K562 (cell line): ENCODE data around the gene RNASE3. TPM values are rescaled to one million over a fixed set of nuclear protein-coding genes. Genes with fewer than 3 reads are reported as not detected.

Experiments
- polyA plus RNA-seq, 8 experiments: library from polyadenylated mRNA; depleted of rRNA in 4 of 8; stranded (reverse) in 5 of 8; unstranded in 3 of 8; fragments of >200 nt; fragmentation: Nextera tagmentation in 2 of 8; fragmentation: Illumina TruSeq in 1 of 8; extraction: Ambion mirVana in 2 of 8; extraction: Trizol in 1 of 8; gene quantifications; 2 replicates each; pipeline versions ENCODE4 v1.2.1 to v1.2.3, GENCODE V29; 2011 to 2014; ENCODE audit warnings: inconsistent platforms in 1 of 8, missing spikeins in 1 of 8
- total RNA-seq, 7 experiments: library from RNA; depleted of rRNA in 6 of 7; stranded (reverse); fragments of >200 nt in 6 of 7; fragmentation: Illumina TruSeq in 2 of 7; extraction: Trizol in 2 of 7; gene quantifications; 2 replicates each; pipeline versions ENCODE4 v1.2.1 to v1.2.3, GENCODE V29; 2011 to 2021; ENCODE audit warnings: low replicate concordance in 1 of 7
- TF ChIP-seq, protein P1 (sequence below): sonication (generic); formaldehyde crosslinking; IDR thresholded peaks from 2 replicates; pipeline ENCODE4 v1.5.0; 2020; ENCODE audit warnings: missing genetic modification reagents

The RNASE3 gene
- total and polyA plus RNA-seq, 9 of the 15 experiments (the other 6 are each of a cell fraction or from before 2014, with no cell fraction given) = not detected

- TF ChIP-seq, protein P1, sequence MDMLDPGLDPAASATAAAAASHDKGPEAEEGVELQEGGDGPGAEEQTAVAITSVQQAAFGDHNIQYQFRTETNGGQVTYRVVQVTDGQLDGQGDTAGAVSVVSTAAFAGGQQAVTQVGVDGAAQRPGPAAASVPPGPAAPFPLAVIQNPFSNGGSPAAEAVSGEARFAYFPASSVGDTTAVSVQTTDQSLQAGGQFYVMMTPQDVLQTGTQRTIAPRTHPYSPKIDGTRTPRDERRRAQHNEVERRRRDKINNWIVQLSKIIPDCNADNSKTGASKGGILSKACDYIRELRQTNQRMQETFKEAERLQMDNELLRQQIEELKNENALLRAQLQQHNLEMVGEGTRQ = no peak
These were observed 44.3 kb downstream of the RNASE3 start (continued) for GRCh38 chr14:20935303-20935984.

Other genes starting within 250 kb of the RNASE3 start
Only the 7 nearest of the 18 such genes appear.
- not detected in 2 replicates for gene EDDM3B, start 123.0 kb upstream of the RNASE3 start, total RNA-seq (2014; rRNA removed)
- gene EDDM3B, start 123.0 kb upstream of the RNASE3 start, total RNA-seq (2014; rRNA removed; fragmentation: Illumina TruSeq; extraction: Trizol) = not detected in 2 replicates
- not detected in 2 replicates for gene EDDM3B, start 123.0 kb upstream of the RNASE3 start, total RNA-seq (2015; rRNA removed; fragmentation: Illumina TruSeq; extraction: Trizol)
- not detected in 2 replicates for gene EDDM3B, start 123.0 kb upstream of the RNASE3 start, total RNA-seq (2021)
- not detected in 2 replicates for gene EDDM3B, start 123.0 kb upstream of the RNASE3 start, polyA plus RNA-seq (2011; rRNA removed)
- not detected in 2 replicates for gene EDDM3B, start 123.0 kb upstream of the RNASE3 start, polyA plus RNA-seq (2014; fragmentation: Illumina TruSeq; extraction: Trizol)
- gene EDDM3B, start 123.0 kb upstream of the RNASE3 start, polyA plus RNA-seq (2014; fragmentation: Nextera tagmentation; extraction: Ambion mirVana) = not detected
- gene EDDM3B, start 123.0 kb upstream of the RNASE3 start, polyA plus RNA-seq (2014; rRNA removed) = not detected in 2 replicates
- 0.12 and 0.14 TPM in 2 replicates for gene RNASE6, start 110.1 kb upstream of the RNASE3 start, total RNA-seq (2014; rRNA removed)
- gene RNASE6, start 110.1 kb upstream of the RNASE3 start, total RNA-seq (2014; rRNA removed; fragmentation: Illumina TruSeq; extraction: Trizol) = 0.22 and 0.29 TPM in 2 replicates
- 0.54 and 0.87 TPM in 2 replicates for gene RNASE6, start 110.1 kb upstream of the RNASE3 start, total RNA-seq (2015; rRNA removed; fragmentation: Illumina TruSeq; extraction: Trizol)
- gene RNASE6, start 110.1 kb upstream of the RNASE3 start, total RNA-seq (2021) = not detected in 2 replicates
- gene RNASE6, start 110.1 kb upstream of the RNASE3 start, polyA plus RNA-seq (2011; rRNA removed) = 0.38 and 1.2 TPM in 2 replicates
- 0.42 and 0.71 TPM in 2 replicates for gene RNASE6, start 110.1 kb upstream of the RNASE3 start, polyA plus RNA-seq (2014; fragmentation: Illumina TruSeq; extraction: Trizol)
- 1 to 10 TPM in 1 of 2 experiments, under 1 TPM in 1; 0.69 to 1.0 TPM for gene RNASE6, start 110.1 kb upstream of the RNASE3 start, polyA plus RNA-seq (2014; fragmentation: Nextera tagmentation; extraction: Ambion mirVana)
- not detected in 2 replicates for gene RNASE6, start 110.1 kb upstream of the RNASE3 start, polyA plus RNA-seq (2014; rRNA removed)
- gene RNASE1, start 88.5 kb upstream of the RNASE3 start, total RNA-seq (2014; rRNA removed) = 10.7 and 12.7 TPM in 2 replicates
- 6.6 and 9.8 TPM in 2 replicates for gene RNASE1, start 88.5 kb upstream of the RNASE3 start, total RNA-seq (2014; rRNA removed; fragmentation: Illumina TruSeq; extraction: Trizol)
- gene RNASE1, start 88.5 kb upstream of the RNASE3 start, total RNA-seq (2015; rRNA removed; fragmentation: Illumina TruSeq; extraction: Trizol) = 13.9 and 16.9 TPM in 2 replicates
- 6.4 and 6.8 TPM in 2 replicates for gene RNASE1, start 88.5 kb upstream of the RNASE3 start, total RNA-seq (2021)
- 24.5 and 46.3 TPM in 2 replicates for gene RNASE1, start 88.5 kb upstream of the RNASE3 start, polyA plus RNA-seq (2011; rRNA removed)
- 11.7 and 19.4 TPM in 2 replicates for gene RNASE1, start 88.5 kb upstream of the RNASE3 start, polyA plus RNA-seq (2014; fragmentation: Illumina TruSeq; extraction: Trizol)
- 10 to 100 TPM; 33.1 to 33.3 TPM for gene RNASE1, start 88.5 kb upstream of the RNASE3 start, polyA plus RNA-seq (2014; fragmentation: Nextera tagmentation; extraction: Ambion mirVana)
- gene RNASE1, start 88.5 kb upstream of the RNASE3 start, polyA plus RNA-seq (2014; rRNA removed) = 11.2 and 22.3 TPM in 2 replicates
- not detected in 2 replicates for gene RNASE2, start 64.1 kb downstream of the RNASE3 start, total RNA-seq (2014; rRNA removed)
- not detected in 2 replicates for gene RNASE2, start 64.1 kb downstream of the RNASE3 start, total RNA-seq (2014; rRNA removed; fragmentation: Illumina TruSeq; extraction: Trizol)
- gene RNASE2, start 64.1 kb downstream of the RNASE3 start, total RNA-seq (2015; rRNA removed; fragmentation: Illumina TruSeq; extraction: Trizol) = not detected in 2 replicates
- gene RNASE2, start 64.1 kb downstream of the RNASE3 start, total RNA-seq (2021) = not detected in 2 replicates
- gene RNASE2, start 64.1 kb downstream of the RNASE3 start, polyA plus RNA-seq (2011; rRNA removed) = not detected in 2 replicates
- gene RNASE2, start 64.1 kb downstream of the RNASE3 start, polyA plus RNA-seq (2014; fragmentation: Illumina TruSeq; extraction: Trizol) = not detected in 2 replicates
- gene RNASE2, start 64.1 kb downstream of the RNASE3 start, polyA plus RNA-seq (2014; fragmentation: Nextera tagmentation; extraction: Ambion mirVana) = not detected
- not detected in 2 replicates for gene RNASE2, start 64.1 kb downstream of the RNASE3 start, polyA plus RNA-seq (2014; rRNA removed)
- gene METTL17, start 98.6 kb downstream of the RNASE3 start, total RNA-seq (2014; rRNA removed) = 63.5 and 83.7 TPM in 2 replicates
- gene METTL17, start 98.6 kb downstream of the RNASE3 start, total RNA-seq (2014; rRNA removed; fragmentation: Illumina TruSeq; extraction: Trizol) = 62.6 and 65.6 TPM in 2 replicates
- 75.6 and 80.3 TPM in 2 replicates for gene METTL17, start 98.6 kb downstream of the RNASE3 start, total RNA-seq (2015; rRNA removed; fragmentation: Illumina TruSeq; extraction: Trizol)
- gene METTL17, start 98.6 kb downstream of the RNASE3 start, total RNA-seq (2021) = 82.7 and 83.6 TPM in 2 replicates
- gene METTL17, start 98.6 kb downstream of the RNASE3 start, polyA plus RNA-seq (2011; rRNA removed) = 119 and 168 TPM in 2 replicates
- gene METTL17, start 98.6 kb downstream of the RNASE3 start, polyA plus RNA-seq (2014; fragmentation: Illumina TruSeq; extraction: Trizol) = 97.6 and 105 TPM in 2 replicates
- 100 to 1,000 TPM in 1 of 2 experiments, 10 to 100 TPM in 1; 90.0 to 150 TPM for gene METTL17, start 98.6 kb downstream of the RNASE3 start, polyA plus RNA-seq (2014; fragmentation: Nextera tagmentation; extraction: Ambion mirVana)
- gene METTL17, start 98.6 kb downstream of the RNASE3 start, polyA plus RNA-seq (2014; rRNA removed) = 119 and 131 TPM in 2 replicates
- not detected in 2 replicates for gene SLC39A2, start 107.9 kb downstream of the RNASE3 start, total RNA-seq (2014; rRNA removed)
- gene SLC39A2, start 107.9 kb downstream of the RNASE3 start, total RNA-seq (2014; rRNA removed; fragmentation: Illumina TruSeq; extraction: Trizol) = not detected in 2 replicates
- not detected in 2 replicates for gene SLC39A2, start 107.9 kb downstream of the RNASE3 start, total RNA-seq (2015; rRNA removed; fragmentation: Illumina TruSeq; extraction: Trizol)
- gene SLC39A2, start 107.9 kb downstream of the RNASE3 start, total RNA-seq (2021) = not detected in 2 replicates
- gene SLC39A2, start 107.9 kb downstream of the RNASE3 start, polyA plus RNA-seq (2011; rRNA removed) = 0.06 and 0.07 TPM in 2 replicates
- gene SLC39A2, start 107.9 kb downstream of the RNASE3 start, polyA plus RNA-seq (2014; fragmentation: Illumina TruSeq; extraction: Trizol) = not detected in 2 replicates
- not detected for gene SLC39A2, start 107.9 kb downstream of the RNASE3 start, polyA plus RNA-seq (2014; fragmentation: Nextera tagmentation; extraction: Ambion mirVana)
- 0.09 TPM in 1 of 2 replicates, not detected in the other for gene SLC39A2, start 107.9 kb downstream of the RNASE3 start, polyA plus RNA-seq (2014; rRNA removed)
- gene NDRG2, start 133.7 kb downstream of the RNASE3 start, total RNA-seq (2014; rRNA removed) = 44.5 and 62.1 TPM in 2 replicates
- gene NDRG2, start 133.7 kb downstream of the RNASE3 start, total RNA-seq (2014; rRNA removed; fragmentation: Illumina TruSeq; extraction: Trizol) = 24.9 and 28.2 TPM in 2 replicates
- 27.5 and 28.5 TPM in 2 replicates for gene NDRG2, start 133.7 kb downstream of the RNASE3 start, total RNA-seq (2015; rRNA removed; fragmentation: Illumina TruSeq; extraction: Trizol)
- 37.4 and 41.0 TPM in 2 replicates for gene NDRG2, start 133.7 kb downstream of the RNASE3 start, total RNA-seq (2021)
- 66.3 and 105 TPM in 2 replicates for gene NDRG2, start 133.7 kb downstream of the RNASE3 start, polyA plus RNA-seq (2011; rRNA removed)
- 81.2 and 81.3 TPM in 2 replicates for gene NDRG2, start 133.7 kb downstream of the RNASE3 start, polyA plus RNA-seq (2014; fragmentation: Illumina TruSeq; extraction: Trizol)
- gene NDRG2, start 133.7 kb downstream of the RNASE3 start, polyA plus RNA-seq (2014; fragmentation: Nextera tagmentation; extraction: Ambion mirVana) = 10 to 100 TPM; 10.1 to 22.9 TPM
- 59.3 and 67.3 TPM in 2 replicates for gene NDRG2, start 133.7 kb downstream of the RNASE3 start, polyA plus RNA-seq (2014; rRNA removed)